Islet of Langerhans (tissue), 1 donor: ENCODE measurements around the gene BEND3.
"Not testable (repeated sequence)": the region's sequence is repeated elsewhere in the genome, so short reads cannot be mapped to it uniquely, and the experiment has no call there.

Source experiments
- FAIRE-seq: peaks from one replicate; lab custom pipeline; 2011; peaks lifted over from hg19 to GRCh38; lab: Jason Lieb, UNC

Gene BEND3

GRCh38 chr6:107030151-107030550 is 85.2 kb downstream of the BEND3 start:
- FAIRE-seq, result no peak

- FAIRE-seq, result no peak
Observed at GRCh38 chr6:107026965-107027364, 88.3 kb downstream of the BEND3 start.

GRCh38 chr6:107021446-107022185 is 93.7 kb downstream of the BEND3 start:
- FAIRE-seq, result no peak

- FAIRE-seq, result no peak
Observed at GRCh38 chr6:107020239-107020638, 95.1 kb downstream of the BEND3 start.

GRCh38 chr6:107019628-107020027 is 95.7 kb downstream of the BEND3 start:
- FAIRE-seq, result not testable (repeated sequence)

GRCh38 chr6:107019047-107019446 is 96.3 kb downstream of the BEND3 start:
- no peak for FAIRE-seq
